WTC11 (cell line): Measurements from ENCODE around the gene TOPAZ1.

ENCODE experiments used
- FOXP1 ChIP-seq: sonication (generic); formaldehyde crosslinking; IDR thresholded peaks from 2 replicates; pipeline ENCODE4 v1.8.0; 2022; ENCODE audit warnings: missing genetic modification reagents, mild to moderate bottlenecking, moderate library complexity, borderline replicate concordance
- JUN ChIP-seq: sonication (generic); formaldehyde crosslinking; IDR thresholded peaks from 2 replicates; pipeline ENCODE4 v1.8.0; 2023; ENCODE audit warnings: mild to moderate bottlenecking, missing genetic modification reagents
- NFYB ChIP-seq: sonication (generic); formaldehyde crosslinking; conservative IDR thresholded peaks from 2 replicates; pipeline ENCODE4 v1.8.0; 2022; ENCODE audit warnings: low read depth, missing genetic modification reagents
- NR1H2 ChIP-seq: sonication (generic); formaldehyde crosslinking; IDR thresholded peaks from 2 replicates; pipeline ENCODE4 v1.9.0; 2021; ENCODE audit warnings: mild to moderate bottlenecking, moderate library complexity, missing genetic modification reagents
- SP1 ChIP-seq: sonication (generic); formaldehyde crosslinking; conservative IDR thresholded peaks from 2 replicates; pipeline ENCODE4 v1.8.1; 2022; ENCODE audit warnings: missing genetic modification reagents
- ZNF219 ChIP-seq: sonication (generic); formaldehyde crosslinking; IDR thresholded peaks from 2 replicates; pipeline ENCODE4 v1.8.0; 2023; ENCODE audit warnings: missing genetic modification reagents, mild to moderate bottlenecking, borderline replicate concordance
- ZNF317 ChIP-seq: sonication (generic); formaldehyde crosslinking; IDR thresholded peaks from 2 replicates; pipeline ENCODE4 v1.8.1; 2023; ENCODE audit warnings: low read depth, mild to moderate bottlenecking, moderate library complexity, missing genetic modification reagents, borderline replicate concordance
- TF ChIP-seq, protein P1 (sequence below): fragments of 200-600 bp; IDR thresholded peaks from 2 replicates; pipeline ENCODE4 v1.8.0; 2022; ENCODE audit warnings: antibody characterized with exemption
- TF ChIP-seq, protein P2 (sequence below): sonication (generic); formaldehyde crosslinking; IDR thresholded peaks from 2 replicates; pipeline ENCODE4 v1.8.0; 2022; ENCODE audit warnings: mild to moderate bottlenecking, missing genetic modification reagents
- TF ChIP-seq, protein P3 (sequence below): fragments of 250-450 bp; sonication (Bioruptor Pico); IDR thresholded peaks from 2 replicates; pipeline ENCODE4 v1.9.0; 2021; ENCODE audit warnings: mild to moderate bottlenecking, borderline replicate concordance
- TF ChIP-seq, protein P4 (sequence below): sonication (generic); formaldehyde crosslinking; IDR thresholded peaks from 2 replicates; pipeline ENCODE4 v1.8.0; 2022; ENCODE audit warnings: missing genetic modification reagents
- TF ChIP-seq, protein P5 (sequence below): sonication (generic); formaldehyde crosslinking; IDR thresholded peaks from 2 replicates; pipeline ENCODE4 v1.8.1; 2023; ENCODE audit warnings: mild to moderate bottlenecking, missing genetic modification reagents
- TF ChIP-seq, protein P6 (sequence below): sonication (generic); formaldehyde crosslinking; IDR thresholded peaks from 2 replicates; pipeline ENCODE4 v1.8.1; 2023; ENCODE audit warnings: mild to moderate bottlenecking, missing genetic modification reagents, borderline replicate concordance

DNA sequence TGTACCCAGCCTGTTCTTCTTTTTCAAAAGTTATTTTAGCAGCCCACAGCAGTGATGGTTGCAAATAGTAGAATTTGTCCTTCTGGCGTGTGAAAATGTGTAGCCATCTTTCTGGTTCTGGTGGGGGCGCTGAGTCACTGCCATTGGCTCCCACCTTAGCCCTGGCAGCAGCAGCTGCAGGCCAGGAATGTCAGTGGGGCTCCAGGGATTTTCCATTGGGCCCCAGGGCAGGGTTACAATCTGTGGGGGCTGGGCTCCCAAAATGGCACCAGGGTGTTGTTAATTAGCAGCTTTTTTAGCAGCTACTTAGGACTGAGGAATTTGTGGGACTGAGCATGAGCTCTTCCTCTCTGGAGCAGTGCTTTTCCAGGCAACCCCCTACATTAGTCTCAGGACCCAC is 38.9 kb downstream of the TOPAZ1 start:
- TF ChIP-seq, protein P1, sequence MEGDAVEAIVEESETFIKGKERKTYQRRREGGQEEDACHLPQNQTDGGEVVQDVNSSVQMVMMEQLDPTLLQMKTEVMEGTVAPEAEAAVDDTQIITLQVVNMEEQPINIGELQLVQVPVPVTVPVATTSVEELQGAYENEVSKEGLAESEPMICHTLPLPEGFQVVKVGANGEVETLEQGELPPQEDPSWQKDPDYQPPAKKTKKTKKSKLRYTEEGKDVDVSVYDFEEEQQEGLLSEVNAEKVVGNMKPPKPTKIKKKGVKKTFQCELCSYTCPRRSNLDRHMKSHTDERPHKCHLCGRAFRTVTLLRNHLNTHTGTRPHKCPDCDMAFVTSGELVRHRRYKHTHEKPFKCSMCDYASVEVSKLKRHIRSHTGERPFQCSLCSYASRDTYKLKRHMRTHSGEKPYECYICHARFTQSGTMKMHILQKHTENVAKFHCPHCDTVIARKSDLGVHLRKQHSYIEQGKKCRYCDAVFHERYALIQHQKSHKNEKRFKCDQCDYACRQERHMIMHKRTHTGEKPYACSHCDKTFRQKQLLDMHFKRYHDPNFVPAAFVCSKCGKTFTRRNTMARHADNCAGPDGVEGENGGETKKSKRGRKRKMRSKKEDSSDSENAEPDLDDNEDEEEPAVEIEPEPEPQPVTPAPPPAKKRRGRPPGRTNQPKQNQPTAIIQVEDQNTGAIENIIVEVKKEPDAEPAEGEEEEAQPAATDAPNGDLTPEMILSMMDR = no peak
- TF ChIP-seq NR1H2 (CRISPR knock-in tag) = no peak
- TF ChIP-seq SP1 (CRISPR knock-in tag) = no peak
- no peak for TF ChIP-seq FOXP1 (CRISPR knock-in tag)
- no peak for TF ChIP-seq JUN
- no peak for TF ChIP-seq ZNF219 (CRISPR knock-in tag)
- TF ChIP-seq, protein P2, sequence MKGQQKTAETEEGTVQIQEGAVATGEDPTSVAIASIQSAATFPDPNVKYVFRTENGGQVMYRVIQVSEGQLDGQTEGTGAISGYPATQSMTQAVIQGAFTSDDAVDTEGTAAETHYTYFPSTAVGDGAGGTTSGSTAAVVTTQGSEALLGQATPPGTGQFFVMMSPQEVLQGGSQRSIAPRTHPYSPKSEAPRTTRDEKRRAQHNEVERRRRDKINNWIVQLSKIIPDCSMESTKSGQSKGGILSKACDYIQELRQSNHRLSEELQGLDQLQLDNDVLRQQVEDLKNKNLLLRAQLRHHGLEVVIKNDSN (CRISPR knock-in tag) = no peak
- TF ChIP-seq NFYB (CRISPR knock-in tag) = no peak
- no peak for TF ChIP-seq ZNF317 (CRISPR knock-in tag)
- TF ChIP-seq, protein P3, sequence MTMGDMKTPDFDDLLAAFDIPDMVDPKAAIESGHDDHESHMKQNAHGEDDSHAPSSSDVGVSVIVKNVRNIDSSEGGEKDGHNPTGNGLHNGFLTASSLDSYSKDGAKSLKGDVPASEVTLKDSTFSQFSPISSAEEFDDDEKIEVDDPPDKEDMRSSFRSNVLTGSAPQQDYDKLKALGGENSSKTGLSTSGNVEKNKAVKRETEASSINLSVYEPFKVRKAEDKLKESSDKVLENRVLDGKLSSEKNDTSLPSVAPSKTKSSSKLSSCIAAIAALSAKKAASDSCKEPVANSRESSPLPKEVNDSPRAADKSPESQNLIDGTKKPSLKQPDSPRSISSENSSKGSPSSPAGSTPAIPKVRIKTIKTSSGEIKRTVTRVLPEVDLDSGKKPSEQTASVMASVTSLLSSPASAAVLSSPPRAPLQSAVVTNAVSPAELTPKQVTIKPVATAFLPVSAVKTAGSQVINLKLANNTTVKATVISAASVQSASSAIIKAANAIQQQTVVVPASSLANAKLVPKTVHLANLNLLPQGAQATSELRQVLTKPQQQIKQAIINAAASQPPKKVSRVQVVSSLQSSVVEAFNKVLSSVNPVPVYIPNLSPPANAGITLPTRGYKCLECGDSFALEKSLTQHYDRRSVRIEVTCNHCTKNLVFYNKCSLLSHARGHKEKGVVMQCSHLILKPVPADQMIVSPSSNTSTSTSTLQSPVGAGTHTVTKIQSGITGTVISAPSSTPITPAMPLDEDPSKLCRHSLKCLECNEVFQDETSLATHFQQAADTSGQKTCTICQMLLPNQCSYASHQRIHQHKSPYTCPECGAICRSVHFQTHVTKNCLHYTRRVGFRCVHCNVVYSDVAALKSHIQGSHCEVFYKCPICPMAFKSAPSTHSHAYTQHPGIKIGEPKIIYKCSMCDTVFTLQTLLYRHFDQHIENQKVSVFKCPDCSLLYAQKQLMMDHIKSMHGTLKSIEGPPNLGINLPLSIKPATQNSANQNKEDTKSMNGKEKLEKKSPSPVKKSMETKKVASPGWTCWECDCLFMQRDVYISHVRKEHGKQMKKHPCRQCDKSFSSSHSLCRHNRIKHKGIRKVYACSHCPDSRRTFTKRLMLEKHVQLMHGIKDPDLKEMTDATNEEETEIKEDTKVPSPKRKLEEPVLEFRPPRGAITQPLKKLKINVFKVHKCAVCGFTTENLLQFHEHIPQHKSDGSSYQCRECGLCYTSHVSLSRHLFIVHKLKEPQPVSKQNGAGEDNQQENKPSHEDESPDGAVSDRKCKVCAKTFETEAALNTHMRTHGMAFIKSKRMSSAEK (CRISPR knock-in tag) = no peak
- TF ChIP-seq, protein P4, sequence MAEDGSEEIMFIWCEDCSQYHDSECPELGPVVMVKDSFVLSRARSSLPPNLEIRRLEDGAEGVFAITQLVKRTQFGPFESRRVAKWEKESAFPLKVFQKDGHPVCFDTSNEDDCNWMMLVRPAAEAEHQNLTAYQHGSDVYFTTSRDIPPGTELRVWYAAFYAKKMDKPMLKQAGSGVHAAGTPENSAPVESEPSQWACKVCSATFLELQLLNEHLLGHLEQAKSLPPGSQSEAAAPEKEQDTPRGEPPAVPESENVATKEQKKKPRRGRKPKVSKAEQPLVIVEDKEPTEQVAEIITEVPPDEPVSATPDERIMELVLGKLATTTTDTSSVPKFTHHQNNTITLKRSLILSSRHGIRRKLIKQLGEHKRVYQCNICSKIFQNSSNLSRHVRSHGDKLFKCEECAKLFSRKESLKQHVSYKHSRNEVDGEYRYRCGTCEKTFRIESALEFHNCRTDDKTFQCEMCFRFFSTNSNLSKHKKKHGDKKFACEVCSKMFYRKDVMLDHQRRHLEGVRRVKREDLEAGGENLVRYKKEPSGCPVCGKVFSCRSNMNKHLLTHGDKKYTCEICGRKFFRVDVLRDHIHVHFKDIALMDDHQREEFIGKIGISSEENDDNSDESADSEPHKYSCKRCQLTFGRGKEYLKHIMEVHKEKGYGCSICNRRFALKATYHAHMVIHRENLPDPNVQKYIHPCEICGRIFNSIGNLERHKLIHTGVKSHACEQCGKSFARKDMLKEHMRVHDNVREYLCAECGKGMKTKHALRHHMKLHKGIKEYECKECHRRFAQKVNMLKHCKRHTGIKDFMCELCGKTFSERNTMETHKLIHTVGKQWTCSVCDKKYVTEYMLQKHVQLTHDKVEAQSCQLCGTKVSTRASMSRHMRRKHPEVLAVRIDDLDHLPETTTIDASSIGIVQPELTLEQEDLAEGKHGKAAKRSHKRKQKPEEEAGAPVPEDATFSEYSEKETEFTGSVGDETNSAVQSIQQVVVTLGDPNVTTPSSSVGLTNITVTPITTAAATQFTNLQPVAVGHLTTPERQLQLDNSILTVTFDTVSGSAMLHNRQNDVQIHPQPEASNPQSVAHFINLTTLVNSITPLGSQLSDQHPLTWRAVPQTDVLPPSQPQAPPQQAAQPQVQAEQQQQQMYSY = no peak
- TF ChIP-seq, protein P5, sequence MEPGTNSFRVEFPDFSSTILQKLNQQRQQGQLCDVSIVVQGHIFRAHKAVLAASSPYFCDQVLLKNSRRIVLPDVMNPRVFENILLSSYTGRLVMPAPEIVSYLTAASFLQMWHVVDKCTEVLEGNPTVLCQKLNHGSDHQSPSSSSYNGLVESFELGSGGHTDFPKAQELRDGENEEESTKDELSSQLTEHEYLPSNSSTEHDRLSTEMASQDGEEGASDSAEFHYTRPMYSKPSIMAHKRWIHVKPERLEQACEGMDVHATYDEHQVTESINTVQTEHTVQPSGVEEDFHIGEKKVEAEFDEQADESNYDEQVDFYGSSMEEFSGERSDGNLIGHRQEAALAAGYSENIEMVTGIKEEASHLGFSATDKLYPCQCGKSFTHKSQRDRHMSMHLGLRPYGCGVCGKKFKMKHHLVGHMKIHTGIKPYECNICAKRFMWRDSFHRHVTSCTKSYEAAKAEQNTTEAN (CRISPR knock-in tag) = no peak
- TF ChIP-seq, protein P6, sequence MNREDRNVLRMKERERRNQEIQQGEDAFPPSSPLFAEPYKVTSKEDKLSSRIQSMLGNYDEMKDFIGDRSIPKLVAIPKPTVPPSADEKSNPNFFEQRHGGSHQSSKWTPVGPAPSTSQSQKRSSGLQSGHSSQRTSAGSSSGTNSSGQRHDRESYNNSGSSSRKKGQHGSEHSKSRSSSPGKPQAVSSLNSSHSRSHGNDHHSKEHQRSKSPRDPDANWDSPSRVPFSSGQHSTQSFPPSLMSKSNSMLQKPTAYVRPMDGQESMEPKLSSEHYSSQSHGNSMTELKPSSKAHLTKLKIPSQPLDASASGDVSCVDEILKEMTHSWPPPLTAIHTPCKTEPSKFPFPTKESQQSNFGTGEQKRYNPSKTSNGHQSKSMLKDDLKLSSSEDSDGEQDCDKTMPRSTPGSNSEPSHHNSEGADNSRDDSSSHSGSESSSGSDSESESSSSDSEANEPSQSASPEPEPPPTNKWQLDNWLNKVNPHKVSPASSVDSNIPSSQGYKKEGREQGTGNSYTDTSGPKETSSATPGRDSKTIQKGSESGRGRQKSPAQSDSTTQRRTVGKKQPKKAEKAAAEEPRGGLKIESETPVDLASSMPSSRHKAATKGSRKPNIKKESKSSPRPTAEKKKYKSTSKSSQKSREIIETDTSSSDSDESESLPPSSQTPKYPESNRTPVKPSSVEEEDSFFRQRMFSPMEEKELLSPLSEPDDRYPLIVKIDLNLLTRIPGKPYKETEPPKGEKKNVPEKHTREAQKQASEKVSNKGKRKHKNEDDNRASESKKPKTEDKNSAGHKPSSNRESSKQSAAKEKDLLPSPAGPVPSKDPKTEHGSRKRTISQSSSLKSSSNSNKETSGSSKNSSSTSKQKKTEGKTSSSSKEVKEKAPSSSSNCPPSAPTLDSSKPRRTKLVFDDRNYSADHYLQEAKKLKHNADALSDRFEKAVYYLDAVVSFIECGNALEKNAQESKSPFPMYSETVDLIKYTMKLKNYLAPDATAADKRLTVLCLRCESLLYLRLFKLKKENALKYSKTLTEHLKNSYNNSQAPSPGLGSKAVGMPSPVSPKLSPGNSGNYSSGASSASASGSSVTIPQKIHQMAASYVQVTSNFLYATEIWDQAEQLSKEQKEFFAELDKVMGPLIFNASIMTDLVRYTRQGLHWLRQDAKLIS (CRISPR knock-in tag) = no peak
